ENCODE measurements around the gene DPYD. TPM values are rescaled to one million over a fixed set of nuclear protein-coding genes. Genes with fewer than 3 reads are reported as not detected.

The DPYD gene
- total and polyA plus RNA-seq, 9 of the 15 experiments (the other 6 are each of a cell fraction or from before 2014, with no cell fraction given) = 0.03 to 0.25 (median 0.08) TPM; not detected in 2

DNA sequence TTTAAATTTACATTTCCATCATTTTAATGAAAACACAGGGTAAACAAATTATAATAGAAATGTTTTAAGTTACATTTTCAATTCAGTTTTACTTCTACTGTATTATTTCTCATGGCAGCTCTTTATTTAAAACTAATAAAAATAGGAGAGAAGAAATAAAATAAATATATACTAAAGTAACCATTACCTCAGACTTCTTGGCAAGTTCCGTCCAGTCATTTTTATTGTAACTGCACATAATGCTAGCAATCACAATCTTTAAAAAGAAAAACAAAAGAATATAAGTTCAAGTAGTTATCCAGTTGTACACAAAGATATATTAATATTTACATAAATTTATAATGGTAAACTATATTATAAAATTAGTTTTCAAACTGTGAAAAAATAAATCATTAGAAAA, 538.6 kb downstream of the DPYD start:
- Histone ChIP-seq H3K4me1 (replicated peaks in 1 of 2; ENCODE audit: control insufficient read depth in 2 of 2, insufficient read depth in 2 of 2, low read length in 2 of 2) (no peaks in the 10 kb centered on the region), H3K36me3 (ENCODE audit: control insufficient read depth, insufficient read depth, low read length) (no peaks in the 10 kb centered on the region), H3K9me3 (replicated peaks; ENCODE audit: control insufficient read depth, insufficient read depth, low read depth, low read length) (no peaks in the 10 kb centered on the region), H3K27me3 (ENCODE audit: control insufficient read depth in 2 of 2, insufficient read depth in 2 of 2, low read length in 2 of 2) (no peaks in the 10 kb centered on the region), H3K27ac (ENCODE audit: extremely low read depth, low read depth, low read length) (no peak overlapping the region), H3K4me2 (ENCODE audit: insufficient read depth, low read length) (no peak overlapping the region), H3K4me3 (no peak overlapping the region), H4K20me1 (replicated peaks; ENCODE audit: control insufficient read depth, insufficient read depth, low read length) (no peaks in the 10 kb centered on the region), H3K9me1 (ENCODE audit: control insufficient read depth, insufficient read depth, low read length) (no peaks in the 10 kb centered on the region), H3K9ac (ENCODE audit: insufficient read depth in 1 of 2, low read depth in 2 of 2, low read length in 2 of 2) (no peak overlapping the region), H3K79me2 (ENCODE audit: control insufficient read depth, insufficient read depth, low read length) (no peaks in the 10 kb centered on the region), H2AFZ (ENCODE audit: low read depth, low read length) (no peak overlapping the region)
- TF ChIP-seq ZNF592 (IDR thresholded peaks at IDR 0.05) (no peak), PRMT5 (CRISPR knock-in tag; IDR thresholded peaks at IDR 0.05) (no peak), FOXM1 (IDR thresholded peaks at IDR 0.05; ENCODE audit: low read depth) (no peak), FOXM1 (CRISPR knock-in tag; IDR thresholded peaks at IDR 0.05; ENCODE audit: low read depth) (no peak), SMARCE1 (IDR thresholded peaks at IDR 0.05) (no peak), SP2 (IDR thresholded peaks at IDR 0.05; ENCODE audit: extremely low read depth, low read depth, low read length, poor library complexity, severe bottlenecking) (no peak), NCOR1 (IDR thresholded peaks at IDR 0.05) (no peak), PML (IDR thresholded peaks at IDR 0.05; ENCODE audit: low read length) (no peak), LEF1 (IDR thresholded peaks at IDR 0.05) (no peak), MECOM (CRISPR knock-in tag; IDR thresholded peaks at IDR 0.05) (no peak), ILK (tag; IDR thresholded peaks at IDR 0.05; ENCODE audit: borderline replicate concordance, low read depth) (no peak)
- POLR2A ChIA-PET = no interaction called here
- in situ Hi-C loops (cut with MboI) = no loop called here
- WGBS (ENCODE audit: insufficient coverage, low coverage, missing lambda C conversion rate) = 0% methylated on average over 1 of the region's 1 CpG
- FAIRE-seq (no peak), ATAC-seq (no peak), DNase-seq (ENCODE audit: extremely low read depth in 1 of 4, low spot score in 3 of 4) (no peak)
- BruUV-seq (replicated peaks) = no TSS peak
- intact Hi-C loops (cut with micrococcal nuclease) = no loop called here
- CTCF ChIA-PET (ENCODE audit: low intra/inter-chr PET ratio) = no interaction called here
